IMR-90 (cell line): ENCODE data around the gene MAD2L2. TPM values are rescaled to one million over a fixed set of nuclear protein-coding genes. Genes with fewer than 3 reads are reported as not detected.

Source experiments
- ATAC-seq: fragments of 200-7000 bp; cut with Tn5 transposase; 2 replicates; pipeline ENCODE4 v1.9.1; 2020; ENCODE audit warnings: low read depth, mild to moderate bottlenecking, moderate library complexity
- BruUV-seq: library from RNA; stranded (reverse); fragments of 400-500 nt; replicated peaks from 2 replicates; lab custom pipeline; 2021; lab: Mats Ljungman, UMichigan
- CTCF ChIA-PET: fragments of 300-600 bp; formaldehyde crosslinking; extraction: SDS; loops from one replicate; lab custom pipeline; 2021; ENCODE audit warnings: antibody characterized with exemption; lab: Yijun Ruan, JAX
- POLR2A ChIA-PET: fragments of 300-600 bp; sonication (Branson Sonifier 250); formaldehyde crosslinking; loops from one replicate; lab custom pipeline; 2022; ENCODE audit warnings: antibody characterized with exemption; ENCODE audit not compliant: unreplicated experiment; lab: Charles Lee
- DNase-seq: peaks from one replicate; pipeline ENCODE4 v3.0.0; 2013
- H2AFZ ChIP-seq: replicated peaks from 2 replicates; pipeline ENCODE3; 2013; ENCODE audit warnings: low read length, mild to moderate bottlenecking; ENCODE audit not compliant: poor library complexity
- H2AK5ac ChIP-seq: 2 replicates; pipeline ENCODE4 v1.6.1; 2013; ENCODE audit warnings: low read depth, low read length, inconsistent platforms
- H2AK9ac ChIP-seq: replicated peaks from 2 replicates; pipeline ENCODE3; 2013; ENCODE audit warnings: mild to moderate bottlenecking, low read depth, low read length, moderate library complexity; ENCODE audit not compliant: poor library complexity
- H2BK120ac ChIP-seq: 2 replicates; pipeline ENCODE4 v1.6.1; 2013; ENCODE audit warnings: low read depth, low read length, inconsistent platforms
- H2BK15ac ChIP-seq: 3 replicates; pipeline ENCODE4 v1.6.1; 2013; ENCODE audit warnings: low read depth, low read length, inconsistent platforms
- H2BK20ac ChIP-seq: 2 replicates; pipeline ENCODE4 v1.6.1; 2013; ENCODE audit warnings: low read depth, mild to moderate bottlenecking, inconsistent platforms, low read length, moderate library complexity
- H2BK5ac ChIP-seq: 2 replicates; pipeline ENCODE4 v1.6.1; 2013; ENCODE audit warnings: mild to moderate bottlenecking, low read depth, low read length, inconsistent platforms; ENCODE audit not compliant: poor library complexity, severe bottlenecking
- H3K14ac ChIP-seq: replicated peaks from 2 replicates; pipeline ENCODE4 v1.6.1; 2013; ENCODE audit warnings: low read depth, low read length, inconsistent platforms
- H3K18ac ChIP-seq: 2 replicates; pipeline ENCODE4 v1.6.1; 2013; ENCODE audit warnings: low read depth, low read length, control low read depth
- H3K23ac ChIP-seq: 2 replicates; pipeline ENCODE4 v1.6.1; 2013; ENCODE audit warnings: low read depth, low read length, inconsistent platforms
- H3K27ac ChIP-seq: 2 replicates; pipeline ENCODE4 v1.5.1; 2013; ENCODE audit warnings: mild to moderate bottlenecking, control low read depth, low read length; ENCODE audit not compliant: insufficient read depth
- H3K27me3 ChIP-seq: 2 replicates; pipeline ENCODE4 v1.6.1; 2013; ENCODE audit warnings: low read length; ENCODE audit not compliant: control insufficient read depth, insufficient read depth
- H3K36me3 ChIP-seq: 2 replicates; pipeline ENCODE4 v1.6.1; 2013; ENCODE audit warnings: low read length, mixed read lengths; ENCODE audit not compliant: control insufficient read depth, insufficient read depth
- H3K4ac ChIP-seq: 2 replicates; pipeline ENCODE4 v1.6.1; 2013; ENCODE audit warnings: low read depth, low read length, inconsistent platforms
- H3K4me1 ChIP-seq: 2 replicates; pipeline ENCODE4 v1.6.1; 2013; ENCODE audit warnings: low read length, mixed read lengths; ENCODE audit not compliant: control insufficient read depth, insufficient read depth
- H3K4me2 ChIP-seq: 2 replicates; pipeline ENCODE4 v1.6.1; 2013; ENCODE audit warnings: low read depth, mild to moderate bottlenecking, control low read depth, low read length, moderate library complexity
- H3K4me3 ChIP-seq: 2 replicates; pipeline ENCODE4 v1.5.1; 2013; ENCODE audit warnings: low read depth, mild to moderate bottlenecking, control low read depth, low read length, moderate library complexity; ENCODE audit not compliant: insufficient read depth
- H3K56ac ChIP-seq: 2 replicates; pipeline ENCODE4 v1.6.1; 2013; ENCODE audit warnings: low read length, inconsistent platforms; ENCODE audit not compliant: insufficient read depth; ENCODE audit errors: extremely low read depth
- H3K79me1 ChIP-seq, 2 experiments: 2 replicates each; pipeline ENCODE4 v1.6.1; 2013; ENCODE audit warnings: low read length in 2 of 2, inconsistent platforms in 1 of 2, low read depth in 1 of 2
- H3K9ac ChIP-seq: 2 replicates; pipeline ENCODE4 v1.6.1; 2013; ENCODE audit warnings: low read depth, low read length, control low read depth
- H3K9me1 ChIP-seq: 2 replicates; pipeline ENCODE4 v1.6.1; 2013; ENCODE audit warnings: low read length, inconsistent platforms; ENCODE audit not compliant: insufficient read depth
- H3K9me3 ChIP-seq: 2 replicates; pipeline ENCODE4 v1.6.1; 2013; ENCODE audit warnings: low read length; ENCODE audit not compliant: control insufficient read depth, insufficient read depth
- H4K20me1 ChIP-seq: 2 replicates; pipeline ENCODE4 v1.6.1; 2013; ENCODE audit warnings: low read length, inconsistent platforms; ENCODE audit not compliant: insufficient read depth
- H4K5ac ChIP-seq: 2 replicates; pipeline ENCODE4 v1.6.1; 2013; ENCODE audit warnings: mild to moderate bottlenecking, low read depth, low read length, control low read depth
- H4K8ac ChIP-seq, 2 experiments: 2 replicates each; pipeline ENCODE4 v1.6.1; 2013; ENCODE audit warnings: low read depth in 2 of 2, low read length in 2 of 2, control low read depth in 1 of 2, inconsistent platforms in 1 of 2
- H4K91ac ChIP-seq: 2 replicates; pipeline ENCODE4 v1.6.1; 2013; ENCODE audit warnings: low read depth, low read length, inconsistent platforms; ENCODE audit not compliant: insufficient read depth
- CEBPB ChIP-seq: IDR thresholded peaks from 2 replicates; pipeline ENCODE4 v1.6.1; 2012; ENCODE audit warnings: low read depth, low read length, improper control_type of control experiment
- CHD1 ChIP-seq: IDR thresholded peaks from 2 replicates; pipeline ENCODE4 v1.6.1; 2012; ENCODE audit warnings: low read depth, low read length, improper control_type of control experiment
- MAFK ChIP-seq: IDR thresholded peaks from 2 replicates; pipeline ENCODE4 v1.6.1; 2012; ENCODE audit warnings: low read depth, low read length, improper control_type of control experiment
- MAZ ChIP-seq: IDR thresholded peaks from 2 replicates; pipeline ENCODE4 v1.6.1; 2012; ENCODE audit warnings: low read depth, mild to moderate bottlenecking, low read length, improper control_type of control experiment, moderate library complexity, borderline replicate concordance
- POLR2A ChIP-seq: IDR thresholded peaks from 2 replicates; pipeline ENCODE4 v1.6.1; 2012; ENCODE audit warnings: mild to moderate bottlenecking, low read depth, low read length
- RCOR1 ChIP-seq: IDR thresholded peaks from 2 replicates; pipeline ENCODE4 v1.6.1; 2012; ENCODE audit warnings: mild to moderate bottlenecking, low read length, improper control_type of control experiment; ENCODE audit not compliant: insufficient replicate concordance
- SMC3 ChIP-seq: fragments of 150-350 bp; IDR thresholded peaks from 2 replicates; pipeline ENCODE4 v1.6.1; 2016; ENCODE audit warnings: low read depth, mild to moderate bottlenecking, antibody characterized with exemption, low read length, moderate library complexity
- USF2 ChIP-seq: fragments of 150-350 bp; IDR thresholded peaks from 2 replicates; pipeline ENCODE4 v1.6.1; 2017; ENCODE audit warnings: mild to moderate bottlenecking, antibody characterized with exemption, low read length, low read depth
- WGBS, 2 experiments: methylation state at CpG; one replicate each; pipeline versions ENCODE4 v1.1.5 to v1.1.7; 2013; ENCODE audit warnings: missing lambda C conversion rate in 2 of 2; ENCODE audit not compliant: insufficient read length in 1 of 2; ENCODE audit errors: extremely low coverage in 2 of 2; 5-methylcytosine and 5-hydroxymethylcytosine counted together
- dilution Hi-C: fragments of 300-500 bp; cut with HindIII; formaldehyde crosslinking; loops from one replicate; pipeline ENCODE4 v1.14.3; 2018; ENCODE audit warnings: low sequenced_read_pairs; ENCODE audit not compliant: unreplicated experiment
- in situ Hi-C: fragments of 300-500 bp; cut with MboI; formaldehyde crosslinking; loops from 3 replicates; pipeline ENCODE4 v1.14.3; 2019; ENCODE audit warnings: low sequenced_read_pairs, inconsistent platforms, mixed read lengths
- intact Hi-C: fragments of 100-400 bp; cut with micrococcal nuclease; formaldehyde crosslinking; loops from 2 replicates; pipeline ENCODE4 v1.10.0; 2022
- polyA plus RNA-seq, 3 experiments: library from polyadenylated mRNA; depleted of rRNA; stranded (reverse); fragments of >200 nt; gene quantifications; 2 replicates each; pipeline ENCODE4 v1.2.3, GENCODE V29; 2012; ENCODE audit warnings: low replicate concordance in 1 of 3
- total RNA-seq: library from RNA; depleted of rRNA; stranded (reverse); fragments of >200 nt; gene quantifications from 2 replicates; pipeline ENCODE4 v1.2.3, GENCODE V29; 2012

The MAD2L2 gene
- total and polyA plus RNA-seq, 2 of the 4 experiments (the other 2 are of a cell fraction): 44.6 to 70.9 TPM

- CTCF ChIA-PET: interaction anchor here (0.6 to 2.7 kb wide), 3 partner anchors 369 to 604 kb away, joined by 3 to 12 read pairs (median 6); partner anchors contain the start of gene UBIAD1
- Histone ChIP-seq H4K20me1 (no peaks in the 10 kb centered on the region), H3K27ac (no peak overlapping the region), H3K9me1 (no peaks in the 10 kb centered on the region), H2BK15ac (no peak overlapping the region), H4K91ac (no peak overlapping the region), H2AK5ac (no peak overlapping the region), H3K4me2 (no peak overlapping the region), H2BK20ac (no peak overlapping the region), H3K27me3 (peaks cover 5% of the 10 kb centered on the region; the same call in 1 of the 2 replicates), H3K9me3 (no peaks in the 10 kb centered on the region), H3K36me3 (no peaks in the 10 kb centered on the region), H3K23ac (no peak overlapping the region), H3K4me1 (no peaks in the 10 kb centered on the region), H3K4ac (no peak overlapping the region), H3K4me3 (no peak overlapping the region), H4K8ac (no peak overlapping the region), H3K56ac (no peak overlapping the region), H3K18ac (no peak overlapping the region), H3K14ac (no peak overlapping the region), H4K5ac (no peak overlapping the region), H2BK120ac (no peak overlapping the region), H2BK5ac (no peak overlapping the region), H3K79me1 (no peaks in the 10 kb centered on the region), H3K9ac (no peak overlapping the region), H2AFZ (no peak overlapping the region), H2AK9ac (no peak overlapping the region)
- dilution Hi-C loops: no loop called here
- no peak for ATAC-seq
- POLR2A ChIA-PET: no interaction called here
- intact Hi-C loops: loop anchor here (1.0 to 2.0 kb wide), 3 partner anchors 163 to 401 kb away; partner anchors contain the start of gene DISP3
- DNase-seq: no peak
- WGBS, 2 experiments: 57% methylated on average over 2 of the region's 5 CpGs; no CpG with 5 or more reads in 1 of the 2 experiments
- in situ Hi-C loops: loop anchor here (5.0 to 10.0 kb wide), 2 partner anchors 400 to 607 kb away; no protein-coding TSS in a partner anchor
- BruUV-seq: no TSS peak
- TF ChIP-seq MAFK: no peak
- no peak for TF ChIP-seq USF2
- TF ChIP-seq CHD1: no peak
- TF ChIP-seq MAZ: no peak
- no peak for TF ChIP-seq RCOR1
- TF ChIP-seq CEBPB: no peak
- no peak for TF ChIP-seq POLR2A
- TF ChIP-seq SMC3: no peak
Observed at GRCh38 chr1:11641776-11642305, 39.1 kb downstream of the MAD2L2 start.
